Activated CD4-positive, alpha-beta T cell treated with anti-CD3 and anti-CD28 coated beads, Interleukin-10, Interleukin-2, amounts not matched to agents 100 ng/mL and 50 ng/mL, durations not matched to agents 16 hours and 8 hours (primary cell): ENCODE measurements around the gene DCAF15.

Experiments
- DNase-seq: peaks from one replicate; pipeline ENCODE4 v3.0.0-alpha.2; 2020

The DCAF15 gene

GRCh38 chr19:13977803-13978202 lies 25.5 kb downstream of the DCAF15 start:
- DNase-seq: no peak

GRCh38 chr19:13978351-13979243 lies 26.3 kb downstream of the DCAF15 start:
- DNase-seq: no peak

GRCh38 chr19:13979244-13979615 lies 26.9 kb downstream of the DCAF15 start:
- DNase-seq: no peak

- DNase-seq: no peak
Measured at GRCh38 chr19:13979686-13980085, 27.4 kb downstream of the DCAF15 start.

DNA sequence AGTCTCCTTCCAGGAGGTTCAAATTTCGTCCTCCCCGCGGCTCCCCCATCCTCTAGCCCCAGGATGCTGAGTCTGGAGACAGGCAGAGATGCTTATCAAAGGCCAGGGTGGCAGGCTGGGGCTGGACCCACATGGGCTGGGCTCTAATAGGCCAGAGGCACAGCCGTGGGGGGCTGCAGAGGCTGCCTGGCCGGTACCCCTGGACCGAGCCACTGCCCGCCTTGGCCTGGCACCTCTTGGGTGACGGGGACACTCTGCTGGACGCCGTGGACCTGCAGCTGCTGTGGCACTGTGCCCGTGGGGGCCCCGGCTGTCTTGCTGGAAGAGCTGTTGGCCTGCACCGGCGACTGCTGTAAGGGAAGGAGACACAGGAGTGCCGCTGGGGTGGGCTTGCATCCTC lies 28.0 kb downstream of the DCAF15 start:
- DNase-seq: no peak

- DNase-seq: no peak
Measured at GRCh38 chr19:13981021-13981420, 28.7 kb downstream of the DCAF15 start.

DNA sequence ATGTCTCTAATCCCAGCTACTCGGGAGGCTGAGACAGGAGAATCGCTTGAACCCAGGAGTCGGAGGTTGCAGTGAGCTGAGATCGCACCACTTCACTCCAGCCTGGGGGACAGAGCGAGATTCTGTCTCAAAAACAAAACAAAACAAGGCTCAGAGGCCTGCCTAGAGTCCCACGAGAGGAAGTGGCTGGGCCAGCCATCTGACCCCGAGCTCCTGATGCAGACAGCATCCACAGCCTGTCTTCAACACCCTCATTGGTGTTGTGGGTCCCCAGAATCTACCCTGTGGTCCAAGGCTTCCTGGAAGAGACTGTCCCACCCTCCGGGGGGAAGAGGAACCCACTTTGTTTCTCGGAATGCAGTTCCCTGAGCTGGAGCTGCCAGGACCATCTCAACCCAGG lies 29.2 kb downstream of the DCAF15 start:
- DNase-seq: no peak

DNA sequence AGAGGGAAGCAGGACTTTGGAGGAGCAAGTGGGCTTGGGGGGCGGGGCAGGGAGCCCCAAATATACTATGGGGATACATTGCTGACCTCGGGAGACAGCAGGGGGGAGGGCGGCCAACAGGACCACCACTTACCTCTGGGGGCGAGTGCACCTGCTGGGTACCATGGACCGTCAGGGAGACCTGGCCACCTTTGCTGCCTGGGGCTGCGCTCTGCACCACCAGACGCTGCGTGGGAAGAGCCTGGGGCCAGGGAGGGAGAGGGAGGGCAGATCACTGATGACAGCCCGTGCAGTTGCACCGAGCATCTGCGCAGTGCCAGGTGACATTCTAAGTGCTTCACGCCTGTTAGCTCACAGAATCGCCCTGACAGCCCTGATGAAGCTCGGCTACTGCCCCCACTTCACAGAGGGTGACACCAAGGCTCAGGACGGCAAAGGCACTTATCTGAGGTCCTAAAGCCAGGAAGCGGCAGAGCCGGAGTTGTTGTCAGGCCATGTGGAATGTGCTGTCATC lies 29.7 kb downstream of the DCAF15 start:
- DNase-seq: no peak

GRCh38 chr19:13982773-13983172 lies 30.5 kb downstream of the DCAF15 start:
- DNase-seq: no peak

DNA sequence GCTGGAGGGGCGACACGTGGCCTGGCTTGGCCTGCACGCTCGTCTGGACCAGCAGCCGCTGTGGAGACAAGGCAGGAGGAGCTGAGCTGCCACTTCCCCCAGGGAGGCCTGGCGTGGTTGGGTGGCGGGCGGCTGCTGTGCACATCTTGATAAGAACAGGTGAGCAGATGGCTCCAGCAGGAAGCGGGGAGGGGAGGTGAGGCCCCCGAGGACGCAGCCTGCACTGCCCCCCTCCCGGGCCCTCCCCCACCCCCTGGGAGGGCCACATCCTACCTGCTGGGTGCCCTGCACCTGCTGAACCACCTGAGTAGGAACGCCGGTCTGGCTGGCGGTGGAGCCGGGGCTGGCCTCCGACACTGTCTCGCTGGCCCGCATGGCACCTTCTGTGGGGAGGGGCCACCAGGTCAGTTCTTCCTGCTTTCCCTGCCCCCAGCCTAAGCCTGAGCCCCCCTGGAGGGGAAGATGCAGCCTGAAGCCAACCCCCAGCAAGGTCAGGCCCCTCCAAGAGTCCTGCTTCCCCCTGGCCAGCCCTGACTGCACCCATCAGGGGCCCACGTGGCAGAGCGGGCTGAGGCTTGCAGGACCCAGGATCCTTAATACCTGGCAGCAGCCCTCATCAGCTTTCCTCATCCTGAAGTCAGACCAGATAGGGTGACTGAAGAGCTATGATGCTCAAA lies 31.0 kb downstream of the DCAF15 start:
- no peak for DNase-seq

- DNase-seq: no peak
Measured at GRCh38 chr19:13984186-13984585, 31.9 kb downstream of the DCAF15 start.

DNA sequence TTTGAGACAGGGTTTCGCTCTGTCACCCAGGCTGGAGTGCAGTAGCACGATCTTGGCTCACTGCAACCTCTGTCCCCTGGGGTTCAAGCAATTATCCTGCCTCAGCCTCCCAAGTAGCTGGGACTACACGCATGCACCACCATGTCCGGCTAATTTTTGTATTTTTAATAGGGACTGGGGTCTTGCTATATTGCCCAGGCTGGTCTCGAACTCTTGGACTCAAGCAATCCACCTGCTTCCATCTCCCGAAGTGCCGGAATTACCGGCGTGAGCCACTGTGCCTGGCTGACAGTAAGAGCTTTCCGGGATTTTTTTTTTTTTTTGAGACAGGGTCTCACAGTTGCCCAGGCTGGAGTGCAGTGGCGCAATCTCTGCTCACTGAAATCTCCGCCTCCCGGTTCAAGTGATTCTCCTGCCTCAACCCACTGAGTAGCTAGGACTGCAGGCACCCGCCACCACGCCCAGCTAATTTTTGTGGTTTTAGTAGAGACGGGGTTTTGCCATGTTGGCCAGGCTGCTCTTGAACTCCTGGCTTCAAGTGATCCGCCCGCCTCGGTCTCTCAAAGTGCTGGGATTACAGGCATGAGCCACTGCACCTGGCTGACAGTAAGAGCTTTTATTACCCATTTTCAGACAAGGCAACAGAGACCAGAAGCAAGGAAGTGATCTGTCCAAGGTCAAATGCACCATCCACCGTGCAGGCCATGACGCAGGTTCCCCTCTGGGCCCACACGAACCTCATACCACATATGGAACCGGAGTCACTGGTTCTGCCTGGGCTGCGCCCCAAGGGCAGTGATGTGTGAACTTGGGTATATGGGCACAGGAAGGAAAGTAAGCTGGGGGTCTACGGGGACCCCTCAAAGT lies 32.8 kb downstream of the DCAF15 start:
- no peak for DNase-seq

GRCh38 chr19:13985771-13986347 lies 33.5 kb downstream of the DCAF15 start:
- no peak for DNase-seq

- peak; percentile 99 for DNase-seq
Measured at GRCh38 chr19:13986348-13986904, 34.1 kb downstream of the DCAF15 start.

GRCh38 chr19:13987101-13987890 lies 35.0 kb downstream of the DCAF15 start:
- DNase-seq: no peak

DNA sequence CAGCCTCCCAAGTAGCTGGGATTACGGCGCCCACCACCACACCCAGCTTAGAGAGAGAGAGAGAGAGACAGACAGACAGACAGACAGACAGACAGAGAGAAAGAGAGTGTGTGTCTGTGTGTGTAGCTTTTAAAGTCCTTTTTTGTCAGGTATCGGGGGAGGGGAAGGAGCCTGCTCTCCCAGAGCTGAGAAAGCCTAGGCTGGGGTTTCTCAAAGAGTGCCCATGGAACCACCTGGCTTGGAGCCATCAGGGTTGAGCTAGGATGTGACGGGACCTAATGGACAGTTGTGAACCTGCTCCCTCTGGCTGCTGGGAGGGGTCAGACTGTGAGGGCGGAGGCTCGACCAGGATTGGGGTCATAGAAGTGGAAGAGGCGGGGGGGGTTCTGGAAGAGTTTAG lies 37.2 kb downstream of the DCAF15 start:
- DNase-seq: no peak

DNA sequence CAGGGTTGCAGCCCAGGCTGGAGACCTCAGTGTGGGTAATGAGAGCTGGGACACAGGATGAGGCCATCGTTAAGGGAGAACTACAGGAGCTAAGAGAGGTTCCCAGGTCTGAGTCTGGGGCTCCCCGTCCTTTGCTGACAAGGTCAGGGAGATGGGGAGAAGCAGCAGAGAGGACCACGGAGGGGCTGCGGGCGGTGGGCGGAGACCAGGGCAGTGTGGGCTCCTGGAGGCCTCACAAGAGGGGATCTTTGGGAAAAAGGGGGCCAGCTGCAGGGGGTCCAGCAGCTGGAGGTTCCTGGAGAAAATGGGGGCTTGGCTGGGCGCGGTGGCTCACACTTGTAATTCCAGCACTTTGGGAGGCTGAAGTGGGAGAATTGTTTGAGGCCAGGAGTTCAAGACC lies 37.8 kb downstream of the DCAF15 start:
- no peak for DNase-seq

DNA sequence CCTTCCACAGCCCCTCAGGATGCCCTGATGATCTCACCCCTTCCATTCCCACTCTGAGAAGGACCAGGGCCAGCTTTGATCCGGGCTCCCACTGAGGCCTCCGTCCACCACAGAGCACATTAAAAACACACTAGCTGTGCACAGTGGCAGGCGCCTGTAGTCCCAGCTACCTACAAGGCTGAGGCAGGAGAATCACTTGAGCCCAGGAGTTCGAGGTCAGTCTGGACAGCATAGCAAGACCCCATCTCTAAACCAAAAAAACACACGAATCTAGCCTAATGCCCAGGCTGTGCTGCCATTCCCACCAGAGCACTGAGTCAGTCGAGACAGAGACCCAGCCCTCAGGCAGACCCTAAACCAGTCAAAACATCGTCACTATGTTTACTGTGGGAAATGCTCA lies 39.7 kb downstream of the DCAF15 start:
- DNase-seq: no peak

GRCh38 chr19:13993590-13994300 lies 41.4 kb downstream of the DCAF15 start:
- DNase-seq: no peak

DNA sequence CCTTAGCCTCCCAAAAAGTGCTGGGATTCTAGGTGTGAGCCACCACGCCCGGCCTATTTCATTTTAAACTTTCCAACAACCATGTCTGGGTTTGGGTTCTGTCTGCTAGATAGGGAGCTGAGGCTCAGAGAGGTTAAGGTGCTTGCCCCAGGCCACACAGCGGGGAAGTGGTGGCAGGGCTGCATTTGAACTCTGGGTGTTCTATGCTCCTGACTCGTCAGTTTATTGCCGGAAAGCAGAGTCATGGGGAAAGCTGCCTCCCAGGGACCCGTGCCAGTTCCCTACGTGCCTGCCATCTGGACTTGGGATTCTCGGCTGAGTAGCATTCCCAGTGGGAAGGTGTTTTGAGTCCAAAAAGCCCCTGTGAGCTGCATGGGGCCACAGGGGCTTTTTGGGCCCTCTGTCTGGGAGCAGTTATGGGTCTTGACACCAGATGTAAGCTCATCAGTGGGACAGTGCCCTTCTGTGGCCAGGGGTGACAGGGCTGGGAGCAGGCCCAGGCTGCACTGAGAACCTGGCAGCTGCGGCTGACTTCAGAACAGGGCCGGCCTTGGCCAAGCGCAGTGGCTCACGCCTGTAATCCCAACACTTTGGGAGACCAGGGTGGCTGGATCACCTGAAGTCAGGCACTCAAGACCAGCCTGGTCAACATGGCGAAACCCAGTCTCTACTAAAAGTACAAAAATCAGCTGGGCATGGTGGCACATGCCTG lies 42.9 kb downstream of the DCAF15 start:
- no peak for DNase-seq
